ENCODE data around the gene DHX38. TPM values are rescaled to one million over a fixed set of nuclear protein-coding genes. Genes with fewer than 3 reads are reported as not detected.
A peak's percentile ranks its signal among the peaks of the same experiment; 100 is the strongest.

DHX38 gene
- total and polyA plus RNA-seq, 2 of the 13 experiments (the other 11 are each of a cell fraction or from before 2014, with no cell fraction given) = 54.4 to 85.9 TPM

GRCh38 chr16:72093448-72094265, at the start of gene DHX38, which contains the start of gene TXNL4B (continued):
- TF ChIP-seq ZNF350 (CRISPR knock-in tag; IDR thresholded peaks at IDR 0.05; ENCODE audit: borderline replicate concordance, low read depth) (peak; percentile 86), EED (CRISPR knock-in tag; IDR thresholded peaks at IDR 0.05) (peak; percentile 82; the same call in 1 of the 2 replicates), SALL2 (CRISPR knock-in tag; IDR thresholded peaks at IDR 0.05) (peak; percentile 73; the same call in 1 of the 2 replicates), ZSCAN25 (CRISPR knock-in tag; IDR thresholded peaks at IDR 0.05) (peak; percentile 63), MTA1 (CRISPR knock-in tag; IDR thresholded peaks at IDR 0.05; ENCODE audit: borderline replicate concordance) (no peak; the same call in 1 of the 2 replicates), THAP11 (CRISPR knock-in tag; IDR thresholded peaks at IDR 0.05) (peak; percentile 96), MIER2 (CRISPR knock-in tag; IDR thresholded peaks at IDR 0.05) (no peak; the same call in 1 of the 2 replicates), ETV6 (CRISPR knock-in tag; conservative IDR thresholded peaks at IDR 0.05) (peak; percentile 59), RFX3 (CRISPR knock-in tag; IDR thresholded peaks at IDR 0.05) (peak; percentile 78), ZNF766 (CRISPR knock-in tag; IDR thresholded peaks at IDR 0.05; ENCODE audit: borderline replicate concordance) (0 out of 2 replicates have a peak, but pooled peaks have one; percentile 11), ZNF20 (CRISPR knock-in tag; IDR thresholded peaks at IDR 0.05) (peak; percentile 34; the same call in 1 of the 2 replicates), ZXDC (CRISPR knock-in tag; IDR thresholded peaks at IDR 0.05) (no peak; the same call in 1 of the 2 replicates), SNAPC2 (CRISPR knock-in tag; IDR thresholded peaks at IDR 0.05) (peak; percentile 56; the same call in 1 of the 2 replicates), PHF8 (CRISPR knock-in tag; IDR thresholded peaks at IDR 0.05) (peak; percentile 97), MAFG (CRISPR knock-in tag; IDR thresholded peaks at IDR 0.05) (no peak), ZNF703 (CRISPR knock-in tag; IDR thresholded peaks at IDR 0.05; ENCODE audit: borderline replicate concordance) (no peak), NONO (IDR thresholded peaks at IDR 0.05) (no peak), NONO (CRISPR knock-in tag; conservative IDR thresholded peaks at IDR 0.05) (no peak)
- TF ChIP-seq, protein P1, sequence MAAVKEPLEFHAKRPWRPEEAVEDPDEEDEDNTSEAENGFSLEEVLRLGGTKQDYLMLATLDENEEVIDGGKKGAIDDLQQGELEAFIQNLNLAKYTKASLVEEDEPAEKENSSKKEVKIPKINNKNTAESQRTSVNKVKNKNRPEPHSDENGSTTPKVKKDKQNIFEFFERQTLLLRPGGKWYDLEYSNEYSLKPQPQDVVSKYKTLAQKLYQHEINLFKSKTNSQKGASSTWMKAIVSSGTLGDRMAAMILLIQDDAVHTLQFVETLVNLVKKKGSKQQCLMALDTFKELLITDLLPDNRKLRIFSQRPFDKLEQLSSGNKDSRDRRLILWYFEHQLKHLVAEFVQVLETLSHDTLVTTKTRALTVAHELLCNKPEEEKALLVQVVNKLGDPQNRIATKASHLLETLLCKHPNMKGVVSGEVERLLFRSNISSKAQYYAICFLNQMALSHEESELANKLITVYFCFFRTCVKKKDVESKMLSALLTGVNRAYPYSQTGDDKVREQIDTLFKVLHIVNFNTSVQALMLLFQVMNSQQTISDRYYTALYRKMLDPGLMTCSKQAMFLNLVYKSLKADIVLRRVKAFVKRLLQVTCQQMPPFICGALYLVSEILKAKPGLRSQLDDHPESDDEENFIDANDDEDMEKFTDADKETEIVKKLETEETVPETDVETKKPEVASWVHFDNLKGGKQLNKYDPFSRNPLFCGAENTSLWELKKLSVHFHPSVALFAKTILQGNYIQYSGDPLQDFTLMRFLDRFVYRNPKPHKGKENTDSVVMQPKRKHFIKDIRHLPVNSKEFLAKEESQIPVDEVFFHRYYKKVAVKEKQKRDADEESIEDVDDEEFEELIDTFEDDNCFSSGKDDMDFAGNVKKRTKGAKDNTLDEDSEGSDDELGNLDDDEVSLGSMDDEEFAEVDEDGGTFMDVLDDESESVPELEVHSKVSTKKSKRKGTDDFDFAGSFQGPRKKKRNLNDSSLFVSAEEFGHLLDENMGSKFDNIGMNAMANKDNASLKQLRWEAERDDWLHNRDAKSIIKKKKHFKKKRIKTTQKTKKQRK (IDR thresholded peaks at IDR 0.05; ENCODE audit: low read length) = no peak
- TF ChIP-seq, protein P2, sequence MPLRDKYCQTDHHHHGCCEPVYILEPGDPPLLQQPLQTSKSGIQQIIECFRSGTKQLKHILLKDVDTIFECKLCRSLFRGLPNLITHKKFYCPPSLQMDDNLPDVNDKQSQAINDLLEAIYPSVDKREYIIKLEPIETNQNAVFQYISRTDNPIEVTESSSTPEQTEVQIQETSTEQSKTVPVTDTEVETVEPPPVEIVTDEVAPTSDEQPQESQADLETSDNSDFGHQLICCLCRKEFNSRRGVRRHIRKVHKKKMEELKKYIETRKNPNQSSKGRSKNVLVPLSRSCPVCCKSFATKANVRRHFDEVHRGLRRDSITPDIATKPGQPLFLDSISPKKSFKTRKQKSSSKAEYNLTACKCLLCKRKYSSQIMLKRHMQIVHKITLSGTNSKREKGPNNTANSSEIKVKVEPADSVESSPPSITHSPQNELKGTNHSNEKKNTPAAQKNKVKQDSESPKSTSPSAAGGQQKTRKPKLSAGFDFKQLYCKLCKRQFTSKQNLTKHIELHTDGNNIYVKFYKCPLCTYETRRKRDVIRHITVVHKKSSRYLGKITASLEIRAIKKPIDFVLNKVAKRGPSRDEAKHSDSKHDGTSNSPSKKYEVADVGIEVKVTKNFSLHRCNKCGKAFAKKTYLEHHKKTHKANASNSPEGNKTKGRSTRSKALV (CRISPR knock-in tag; IDR thresholded peaks at IDR 0.05) = peak; percentile 62
- TF ChIP-seq, protein P3, sequence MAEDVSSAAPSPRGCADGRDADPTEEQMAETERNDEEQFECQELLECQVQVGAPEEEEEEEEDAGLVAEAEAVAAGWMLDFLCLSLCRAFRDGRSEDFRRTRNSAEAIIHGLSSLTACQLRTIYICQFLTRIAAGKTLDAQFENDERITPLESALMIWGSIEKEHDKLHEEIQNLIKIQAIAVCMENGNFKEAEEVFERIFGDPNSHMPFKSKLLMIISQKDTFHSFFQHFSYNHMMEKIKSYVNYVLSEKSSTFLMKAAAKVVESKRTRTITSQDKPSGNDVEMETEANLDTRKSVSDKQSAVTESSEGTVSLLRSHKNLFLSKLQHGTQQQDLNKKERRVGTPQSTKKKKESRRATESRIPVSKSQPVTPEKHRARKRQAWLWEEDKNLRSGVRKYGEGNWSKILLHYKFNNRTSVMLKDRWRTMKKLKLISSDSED (CRISPR knock-in tag; IDR thresholded peaks at IDR 0.05) = no peak
